GM23248 (cell line): ENCODE results near the gene ADM5.

Experiments
- EZH2 ChIP-seq: fragments of 200-600 bp; sonication (generic); IDR thresholded peaks from 2 replicates; pipeline ENCODE4 v1.6.1; 2018; ENCODE audit warnings: antibody characterized with exemption, mild to moderate bottlenecking; ENCODE audit not compliant: insufficient read depth, poor library complexity, severe bottlenecking
- EZH2phosphoT487 ChIP-seq: fragments of 200-600 bp; sonication (generic); IDR thresholded peaks from 2 replicates; pipeline ENCODE4 v1.6.1; 2018; ENCODE audit warnings: antibody characterized with exemption, moderate library complexity, mild to moderate bottlenecking, low read depth; ENCODE audit not compliant: insufficient read depth

DNA sequence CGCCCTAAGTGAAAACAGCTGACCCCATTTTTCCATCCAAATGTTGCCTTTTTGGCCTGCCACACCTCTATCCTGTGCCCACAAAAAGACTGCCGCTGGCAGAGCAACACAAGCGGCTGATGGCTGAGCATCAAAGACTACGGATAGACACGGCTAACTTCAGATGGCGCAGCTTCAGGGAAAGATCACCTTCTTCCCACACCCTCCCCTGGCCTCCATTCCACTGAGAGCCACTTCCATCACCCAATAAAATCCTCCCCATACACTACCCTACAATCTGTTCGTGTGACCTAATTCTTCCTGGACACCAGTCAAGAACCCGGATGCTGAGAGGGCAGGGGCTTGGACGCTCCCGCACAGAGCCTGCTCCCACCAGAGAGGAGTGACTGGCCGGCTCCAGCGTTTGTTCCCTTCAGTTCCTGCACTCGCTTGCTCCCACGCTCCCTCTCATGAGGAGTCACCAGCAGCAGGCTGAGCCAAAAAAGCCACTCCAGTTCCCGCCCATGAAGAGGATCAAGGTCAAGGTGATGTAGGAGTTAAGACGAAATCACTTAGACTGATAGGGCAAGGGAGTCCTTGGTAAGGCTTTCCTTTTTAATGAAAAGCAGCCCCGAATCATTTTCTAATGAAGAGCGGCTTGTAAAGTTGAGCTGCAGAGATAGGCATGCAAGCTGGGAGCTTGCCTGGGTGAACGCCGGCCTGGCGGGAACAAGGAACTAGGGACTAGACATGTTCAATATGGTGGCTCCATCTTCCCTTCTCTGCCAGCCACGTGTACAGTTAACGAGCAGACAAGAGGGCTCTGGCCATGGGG, 38.0 kb downstream of the ADM5 start:
- no peak for TF ChIP-seq EZH2phosphoT487
- no peak for TF ChIP-seq EZH2
